SHP77 treated with DMSO at 0.1 percent for 48 hours (cell line): ENCODE data around the gene NDUFA12.

Source experiments
- DNase-seq: peaks from one replicate; lab custom pipeline; 2025; lab: John Stamatoyannopoulos, UW

Gene NDUFA12

GRCh38 chr12:94940771-94941170 lies 62.7 kb downstream of the NDUFA12 start:
- DNase-seq: no peak

- no peak for DNase-seq
Observed at GRCh38 chr12:94938583-94938982, 64.9 kb downstream of the NDUFA12 start.

DNA sequence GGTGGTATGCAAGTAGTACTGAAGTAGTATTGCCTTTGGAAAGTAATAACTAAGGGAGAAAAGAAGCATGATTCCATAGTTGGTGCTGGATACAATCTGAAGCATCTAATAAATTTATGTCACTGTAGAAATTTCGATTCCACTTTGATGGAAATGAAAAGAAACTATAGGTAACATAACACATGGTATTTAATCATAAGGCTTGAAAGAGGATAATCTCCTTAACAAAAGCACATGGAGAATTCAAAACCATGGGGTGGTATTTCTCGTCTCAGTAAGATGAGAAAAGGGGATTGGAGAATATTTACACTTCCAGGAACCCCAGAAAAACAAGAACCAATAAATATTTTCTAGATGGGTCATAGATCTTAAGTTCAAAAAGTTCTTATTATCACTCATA lies 72.7 kb downstream of the NDUFA12 start:
- no peak for DNase-seq

GRCh38 chr12:94930216-94930654 lies 73.3 kb downstream of the NDUFA12 start:
- no peak for DNase-seq

GRCh38 chr12:94929780-94930179 lies 73.7 kb downstream of the NDUFA12 start:
- DNase-seq: no peak

DNA sequence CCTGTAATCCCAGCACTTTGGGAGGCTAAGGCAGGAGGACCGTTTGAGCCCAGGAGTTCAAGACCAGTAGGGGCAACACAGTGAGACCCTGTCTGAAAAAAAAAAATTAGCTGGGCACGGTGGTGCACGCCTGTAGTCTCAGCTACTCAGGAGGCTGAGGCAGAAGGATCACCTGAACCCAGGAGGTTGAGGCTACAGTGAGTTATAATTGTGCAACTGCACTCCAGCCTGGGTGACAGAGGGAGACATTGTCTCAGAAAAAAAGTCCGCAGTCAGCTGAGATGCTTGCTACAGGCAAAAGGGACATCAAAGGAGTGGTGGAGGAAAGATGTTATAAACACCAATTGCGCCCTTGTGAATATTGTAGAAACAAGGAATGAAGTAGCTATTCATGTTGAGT lies 77.8 kb downstream of the NDUFA12 start:
- DNase-seq: no peak

- no peak for DNase-seq
Observed at GRCh38 chr12:94925206-94925605, 78.3 kb downstream of the NDUFA12 start.

DNA sequence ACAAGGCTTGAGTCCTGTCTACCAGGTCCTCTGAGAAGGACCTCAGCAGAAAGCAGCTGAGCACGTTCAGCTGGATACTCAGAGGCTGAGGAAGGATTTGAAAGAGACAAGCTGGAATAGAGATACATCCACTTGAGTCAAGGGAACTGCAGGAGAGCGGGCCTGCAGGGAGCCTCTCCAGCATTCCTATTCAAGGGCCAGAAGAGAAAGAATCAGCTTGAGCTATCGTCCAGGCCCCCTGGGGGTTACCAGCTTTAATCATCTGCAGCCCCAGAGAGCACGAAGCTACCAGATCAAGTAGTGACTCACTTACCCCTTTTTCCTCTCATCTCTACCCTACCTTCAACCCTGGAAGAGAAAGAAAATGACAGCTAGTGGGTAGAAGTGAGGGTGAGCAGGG lies 80.9 kb downstream of the NDUFA12 start:
- DNase-seq: no peak
